Myometrial cell (primary cell): ENCODE results near the gene GATA1. TPM values are rescaled to one million over a fixed set of nuclear protein-coding genes. Genes with fewer than 3 reads are reported as not detected.

ENCODE experiments used
- total RNA-seq: library from RNA; depleted of rRNA; stranded (reverse); fragments of >200 nt; gene quantifications from 2 replicates; pipeline ENCODE4 v1.2.3, GENCODE V29; 2015

GATA1 gene
- not detected in 2 replicates for total RNA-seq

DNA sequence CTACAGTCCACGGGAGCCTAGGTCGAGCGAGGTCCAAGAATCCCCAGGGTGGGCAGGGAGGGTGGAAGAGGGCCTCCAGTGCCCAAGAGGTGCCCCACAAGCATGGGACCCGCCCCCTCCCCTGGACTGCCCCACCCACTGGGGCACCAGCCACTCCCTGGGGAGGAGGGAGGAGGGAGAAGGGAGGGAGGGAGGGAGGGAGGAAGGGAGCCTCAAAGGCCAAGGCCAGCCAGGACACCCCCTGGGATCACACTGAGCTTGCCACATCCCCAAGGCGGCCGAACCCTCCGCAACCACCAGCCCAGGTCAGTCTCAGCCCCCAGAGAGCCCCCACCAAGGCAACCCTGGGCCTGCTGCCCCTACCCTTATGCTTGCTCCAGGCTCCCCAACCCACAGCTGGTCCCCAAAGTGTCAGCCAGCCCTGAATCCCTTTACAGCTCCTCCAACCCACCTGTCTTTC, at the start of gene GATA1:
Gene GATA1 (plus strand): TSS at position 250 of the 460 bp plus-strand sequence. CDS start 4,520 bp downstream, outside the sequence.

GRCh38 chrX:48761674-48762471, 24.5 kb upstream of the GATA1 start, which contains the start of gene GLOD5:
GLOD5 (plus strand) TSS chrX:48761747; CDS start chrX:48761791, 44 bp downstream.

GRCh38 chrX:48801280-48802088, 15.1 kb downstream of the GATA1 start, which contains the start of gene HDAC6:
HDAC6 (plus strand) TSS chrX:48802067; CDS start chrX:48802693, 626 bp downstream.

GRCh38 chrX:48826135-48826875, 39.9 kb downstream of the GATA1 start, which contains the start of gene ERAS:
ERAS (plus strand) TSS chrX:48826513; CDS start chrX:48829124, 2,611 bp downstream.

GRCh38 chrX:48835524-48836329, 49.3 kb downstream of the GATA1 start, which contains the start of gene PCSK1N:
PCSK1N (minus strand) TSS chrX:48835610; CDS start chrX:48835532, 78 bp downstream.

Other genes starting within 250 kb of the GATA1 start
- 8.7 and 10.7 TPM in 2 replicates for gene TBC1D25, start 246.9 kb upstream of the GATA1 start, total RNA-seq
- gene RBM3, start 212.1 kb upstream of the GATA1 start, total RNA-seq, result 299 and 329 TPM in 2 replicates
- 163 and 169 TPM in 2 replicates for gene WDR13, start 189.1 kb upstream of the GATA1 start, total RNA-seq
- 0.58 TPM in 1 of 2 replicates, not detected in the other for gene WAS, start 102.8 kb upstream of the GATA1 start, total RNA-seq
- gene SUV39H1, start 89.9 kb upstream of the GATA1 start, total RNA-seq, result 10.5 and 10.7 TPM in 2 replicates
- not detected in 2 replicates for gene GLOD5, start 24.8 kb upstream of the GATA1 start, total RNA-seq
- gene HDAC6, start 15.5 kb downstream of the GATA1 start, total RNA-seq, result 30.3 and 31.7 TPM in 2 replicates
- not detected in 2 replicates for gene ERAS, start 39.9 kb downstream of the GATA1 start, total RNA-seq
- gene PCSK1N, start 49.0 kb downstream of the GATA1 start, total RNA-seq, result 0.53 TPM in 1 of 2 replicates, not detected in the other
- gene TIMM17B, start 111.2 kb downstream of the GATA1 start, total RNA-seq, result 43.5 and 45.7 TPM in 2 replicates
- 56.4 and 83.3 TPM in 2 replicates for gene PQBP1, start 111.3 kb downstream of the GATA1 start, total RNA-seq
- gene SLC35A2, start 125.1 kb downstream of the GATA1 start, total RNA-seq, result 41.5 and 46.1 TPM in 2 replicates
- gene PIM2, start 132.4 kb downstream of the GATA1 start, total RNA-seq, result 6.9 and 7.4 TPM in 2 replicates
- gene OTUD5, start 171.0 kb downstream of the GATA1 start, total RNA-seq, result 39.2 and 48.0 TPM in 2 replicates
- gene KCND1, start 185.3 kb downstream of the GATA1 start, total RNA-seq, result 1.4 and 2.0 TPM in 2 replicates
- gene GRIPAP1, start 215.7 kb downstream of the GATA1 start, total RNA-seq, result 11.3 and 19.0 TPM in 2 replicates